ENCODE results near the gene COX19. TPM values are rescaled to one million over a fixed set of nuclear protein-coding genes. Genes with fewer than 3 reads are reported as not detected.

Gene COX19
- total and polyA plus RNA-seq, 2 of the 13 experiments (the other 11 are each of a cell fraction or from before 2014, with no cell fraction given) = 11.5 to 21.7 TPM

- Histone ChIP-seq H3K36me3 (replicated peaks in 1 of 2; ENCODE audit: control insufficient read depth in 1 of 2, insufficient read depth in 2 of 2, low read length in 2 of 2) (peaks cover 0 to 1% of the 10 kb centered on the region in 2 experiments; a peak in 1 of 5 replicates), H3K4me3 (replicated peaks in 1 of 3; ENCODE audit: insufficient read depth in 1 of 3, low read depth in 2 of 3, low read length in 3 of 3) (no peak overlapping the region), H3K4me1 (ENCODE audit: insufficient read depth, low read length) (no peaks in the 10 kb centered on the region), H3K4me2 (ENCODE audit: low read depth, low read length) (no peak overlapping the region), H4K20me1 (ENCODE audit: insufficient read depth, low read length) (no peaks in the 10 kb centered on the region), H3K27me3 (ENCODE audit: control insufficient read depth in 1 of 2, insufficient read depth in 2 of 2, low read length in 2 of 2) (no peaks in the 10 kb centered on the region), H3K9ac (ENCODE audit: insufficient read depth, low read depth, low read length) (no peak overlapping the region), H3K27ac (ENCODE audit: extremely low read length, insufficient read depth, low read length) (no peak overlapping the region), H3K79me2 (ENCODE audit: insufficient read depth, low read length) (no peaks in the 10 kb centered on the region), H3K9me3 (ENCODE audit: low read length) (no peaks in the 10 kb centered on the region), H2AFZ (ENCODE audit: low read length) (no peak overlapping the region)
- no TSS peak for BruUV-seq (replicated peaks)
- DNase-seq (ENCODE audit: low spot score) (no peak), ATAC-seq (no peak), FAIRE-seq (no peak)
- ChIA-PET POLR2A (no interaction called here), CTCF (ENCODE audit: low intra/inter-chr PET ratio, low total read pairs) (no interaction called here)
- in situ Hi-C loops (cut with HindIII; ENCODE audit: extremely low pct_ligation_motif_present, low pct_unique_long_range_greater_than_20kb) = loop anchor here (5.0 kb wide), 1 partner anchor 177 kb away; no protein-coding TSS in a partner anchor
- TF ChIP-seq AGO2 (optimal IDR thresholded peaks at IDR 0.05; ENCODE audit: low read depth, low read length) (no peak), ZNF766 (CRISPR knock-in tag; IDR thresholded peaks at IDR 0.05; ENCODE audit: borderline replicate concordance) (no peak), HDAC6 (IDR thresholded peaks at IDR 0.05; ENCODE audit: low read depth, low read length) (no peak), ZNF501 (CRISPR knock-in tag; IDR thresholded peaks at IDR 0.05) (no peak), ZNF326 (CRISPR knock-in tag; IDR thresholded peaks at IDR 0.05; ENCODE audit: borderline replicate concordance) (no peak), SP140L (CRISPR knock-in tag; IDR thresholded peaks at IDR 0.05; ENCODE audit: borderline replicate concordance) (no peak), GFI1 (CRISPR knock-in tag; IDR thresholded peaks at IDR 0.05; ENCODE audit: borderline replicate concordance) (no peak), GATAD2A (CRISPR knock-in tag; IDR thresholded peaks at IDR 0.05) (no peak), ZNF790 (CRISPR knock-in tag; IDR thresholded peaks at IDR 0.05; ENCODE audit: borderline replicate concordance) (no peak), POLR2G (IDR thresholded peaks at IDR 0.05; ENCODE audit: low read depth, low read length) (no peak), ZHX2 (IDR thresholded peaks at IDR 0.05; ENCODE audit: low read depth) (no peak), ZHX2 (CRISPR knock-in tag; IDR thresholded peaks at IDR 0.05; ENCODE audit: borderline replicate concordance) (no peak)
- TF ChIP-seq, protein P1, sequence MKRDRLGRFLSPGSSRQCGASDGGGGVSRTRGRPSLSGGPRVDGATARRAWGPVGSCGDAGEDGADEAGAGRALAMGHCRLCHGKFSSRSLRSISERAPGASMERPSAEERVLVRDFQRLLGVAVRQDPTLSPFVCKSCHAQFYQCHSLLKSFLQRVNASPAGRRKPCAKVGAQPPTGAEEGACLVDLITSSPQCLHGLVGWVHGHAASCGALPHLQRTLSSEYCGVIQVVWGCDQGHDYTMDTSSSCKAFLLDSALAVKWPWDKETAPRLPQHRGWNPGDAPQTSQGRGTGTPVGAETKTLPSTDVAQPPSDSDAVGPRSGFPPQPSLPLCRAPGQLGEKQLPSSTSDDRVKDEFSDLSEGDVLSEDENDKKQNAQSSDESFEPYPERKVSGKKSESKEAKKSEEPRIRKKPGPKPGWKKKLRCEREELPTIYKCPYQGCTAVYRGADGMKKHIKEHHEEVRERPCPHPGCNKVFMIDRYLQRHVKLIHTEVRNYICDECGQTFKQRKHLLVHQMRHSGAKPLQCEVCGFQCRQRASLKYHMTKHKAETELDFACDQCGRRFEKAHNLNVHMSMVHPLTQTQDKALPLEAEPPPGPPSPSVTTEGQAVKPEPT (CRISPR knock-in tag; IDR thresholded peaks at IDR 0.05; ENCODE audit: low read depth) = no peak
- WGBS (ENCODE audit: low lambda C conversion rate) = 96% methylated on average over 42 of the region's 52 CpGs
- intact Hi-C loops (cut with micrococcal nuclease; ENCODE audit: unreplicated experiment) = no loop called here
Measured at GRCh38 chr7:999941-1000935, 24.9 kb upstream of the COX19 start.
